Parathyroid adenoma (tissue), 2 donors: ENCODE results near the gene MEST.

Experiments
- H2AFZ ChIP-seq: fragments of 300-600 bp; sonication (generic); one replicate; pipeline ENCODE4 v1.7.0; 2017; ENCODE audit warnings: antibody characterized with exemption, mild to moderate bottlenecking
- H3K27ac ChIP-seq: fragments of 300-600 bp; sonication (generic); one replicate; pipeline ENCODE4 v1.7.0; 2017
- H3K27me3 ChIP-seq: fragments of 300-600 bp; sonication (generic); one replicate; pipeline ENCODE4 v1.7.0; 2017; ENCODE audit warnings: low read length; ENCODE audit not compliant: control insufficient read depth, insufficient read depth
- H3K36me3 ChIP-seq: fragments of 300-600 bp; sonication (generic); one replicate; pipeline ENCODE4 v1.7.0; 2017; ENCODE audit warnings: low read length; ENCODE audit not compliant: control insufficient read depth, insufficient read depth
- H3K4me1 ChIP-seq: fragments of 300-600 bp; sonication (generic); one replicate; pipeline ENCODE4 v1.7.0; 2017; ENCODE audit warnings: control low read depth
- H3K4me2 ChIP-seq: fragments of 300-600 bp; sonication (generic); one replicate; pipeline ENCODE4 v1.7.0; 2017; ENCODE audit warnings: low read length
- H3K4me3 ChIP-seq: fragments of 300-600 bp; sonication (generic); one replicate; pipeline ENCODE4 v1.7.0; 2017; ENCODE audit warnings: low read depth, low read length
- H3K79me2 ChIP-seq: fragments of 300-600 bp; sonication (generic); one replicate; pipeline ENCODE4 v1.7.0; 2017; ENCODE audit warnings: control low read depth
- H3K9ac ChIP-seq: fragments of 300-600 bp; sonication (generic); one replicate; pipeline ENCODE4 v1.7.0; 2017; ENCODE audit warnings: mild to moderate bottlenecking
- H3K9me3 ChIP-seq: fragments of 300-600 bp; sonication (generic); one replicate; pipeline ENCODE4 v1.7.0; 2017; ENCODE audit warnings: low read length; ENCODE audit not compliant: control insufficient read depth
- TF ChIP-seq, protein P1 (sequence below): fragments of 300-600 bp; sonication (generic); IDR thresholded peaks from one replicate; pipeline ENCODE4 v1.7.0; 2017; ENCODE audit warnings: antibody characterized with exemption, mild to moderate bottlenecking
- donor health status: primary hyperparathyroidism.

Gene MEST

GRCh38 chr7:130473289-130473688 is 18.6 kb upstream of the MEST start:
- Histone ChIP-seq H3K4me1 (no peaks in the 10 kb centered on the region), H3K9me3 (no peaks in the 10 kb centered on the region), H2AFZ (no peak overlapping the region), H3K4me2 (no peak overlapping the region), H3K27me3 (no peaks in the 10 kb centered on the region), H3K27ac (no peak overlapping the region), H3K36me3 (no peaks in the 10 kb centered on the region), H3K9ac (no peak overlapping the region), H3K79me2 (no peaks in the 10 kb centered on the region), H3K4me3 (no peak overlapping the region)
- TF ChIP-seq, protein P1, sequence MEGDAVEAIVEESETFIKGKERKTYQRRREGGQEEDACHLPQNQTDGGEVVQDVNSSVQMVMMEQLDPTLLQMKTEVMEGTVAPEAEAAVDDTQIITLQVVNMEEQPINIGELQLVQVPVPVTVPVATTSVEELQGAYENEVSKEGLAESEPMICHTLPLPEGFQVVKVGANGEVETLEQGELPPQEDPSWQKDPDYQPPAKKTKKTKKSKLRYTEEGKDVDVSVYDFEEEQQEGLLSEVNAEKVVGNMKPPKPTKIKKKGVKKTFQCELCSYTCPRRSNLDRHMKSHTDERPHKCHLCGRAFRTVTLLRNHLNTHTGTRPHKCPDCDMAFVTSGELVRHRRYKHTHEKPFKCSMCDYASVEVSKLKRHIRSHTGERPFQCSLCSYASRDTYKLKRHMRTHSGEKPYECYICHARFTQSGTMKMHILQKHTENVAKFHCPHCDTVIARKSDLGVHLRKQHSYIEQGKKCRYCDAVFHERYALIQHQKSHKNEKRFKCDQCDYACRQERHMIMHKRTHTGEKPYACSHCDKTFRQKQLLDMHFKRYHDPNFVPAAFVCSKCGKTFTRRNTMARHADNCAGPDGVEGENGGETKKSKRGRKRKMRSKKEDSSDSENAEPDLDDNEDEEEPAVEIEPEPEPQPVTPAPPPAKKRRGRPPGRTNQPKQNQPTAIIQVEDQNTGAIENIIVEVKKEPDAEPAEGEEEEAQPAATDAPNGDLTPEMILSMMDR = no peak

DNA sequence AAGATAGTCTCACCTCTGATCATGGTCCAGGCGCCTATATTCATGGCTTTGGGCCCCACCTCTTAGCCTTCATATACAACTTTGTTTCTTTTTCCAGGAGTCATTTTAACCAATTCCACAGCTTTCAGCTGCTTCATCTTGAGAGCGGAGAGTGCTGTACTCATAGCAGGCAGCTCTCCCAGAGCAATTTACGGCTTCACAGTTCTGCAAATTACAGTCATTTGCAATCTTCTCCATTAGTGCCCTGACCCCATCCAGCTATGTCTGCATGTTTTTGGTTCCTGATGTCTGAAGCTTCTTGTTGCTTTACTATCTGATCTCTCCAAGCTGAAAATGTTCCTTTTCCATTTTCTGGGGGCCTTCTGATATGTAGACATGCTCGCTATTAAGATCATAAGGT is 18.0 kb upstream of the MEST start:
- H3K9ac ChIP-seq = no peak overlapping the region
- no peak overlapping the region for H3K4me3 ChIP-seq
- no peaks in the 10 kb centered on the region for H3K36me3 ChIP-seq
- H3K79me2 ChIP-seq = no peaks in the 10 kb centered on the region
- no peaks in the 10 kb centered on the region for H3K27me3 ChIP-seq
- TF ChIP-seq, protein P1 = no peak
- H3K27ac ChIP-seq = no peak overlapping the region
- H3K9me3 ChIP-seq = no peaks in the 10 kb centered on the region
- no peaks in the 10 kb centered on the region for H3K4me1 ChIP-seq
- H3K4me2 ChIP-seq = no peak overlapping the region
- no peak overlapping the region for H2AFZ ChIP-seq

DNA sequence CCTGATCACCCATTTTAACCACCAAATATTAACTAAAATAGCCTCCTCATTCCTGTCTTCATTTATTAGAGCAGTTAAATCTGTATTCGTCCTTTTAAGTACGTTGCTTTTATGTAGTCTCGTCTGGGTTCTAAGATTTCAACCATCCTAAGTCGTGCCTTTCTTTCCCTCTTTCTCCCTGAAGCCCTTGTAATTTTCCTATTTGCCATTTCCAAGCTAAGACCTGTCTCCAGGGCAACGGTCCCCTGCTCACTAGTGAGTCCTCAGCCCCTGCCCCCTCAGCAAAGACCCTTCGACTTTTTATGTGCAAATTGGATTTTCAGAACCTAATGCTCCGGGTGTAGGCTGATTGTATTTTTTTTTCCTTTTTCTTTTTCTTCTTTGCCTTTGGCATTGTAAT is 16.1 kb upstream of the MEST start:
- H3K27ac ChIP-seq = no peak overlapping the region
- TF ChIP-seq, protein P1 = no peak
- H3K4me2 ChIP-seq = no peak overlapping the region
- H2AFZ ChIP-seq = no peak overlapping the region
- no peak overlapping the region for H3K9ac ChIP-seq
- H3K79me2 ChIP-seq = no peaks in the 10 kb centered on the region
- no peak overlapping the region for H3K4me3 ChIP-seq
- no peaks in the 10 kb centered on the region for H3K27me3 ChIP-seq
- no peaks in the 10 kb centered on the region for H3K36me3 ChIP-seq
- H3K4me1 ChIP-seq = no peaks in the 10 kb centered on the region
- H3K9me3 ChIP-seq = no peaks in the 10 kb centered on the region

DNA sequence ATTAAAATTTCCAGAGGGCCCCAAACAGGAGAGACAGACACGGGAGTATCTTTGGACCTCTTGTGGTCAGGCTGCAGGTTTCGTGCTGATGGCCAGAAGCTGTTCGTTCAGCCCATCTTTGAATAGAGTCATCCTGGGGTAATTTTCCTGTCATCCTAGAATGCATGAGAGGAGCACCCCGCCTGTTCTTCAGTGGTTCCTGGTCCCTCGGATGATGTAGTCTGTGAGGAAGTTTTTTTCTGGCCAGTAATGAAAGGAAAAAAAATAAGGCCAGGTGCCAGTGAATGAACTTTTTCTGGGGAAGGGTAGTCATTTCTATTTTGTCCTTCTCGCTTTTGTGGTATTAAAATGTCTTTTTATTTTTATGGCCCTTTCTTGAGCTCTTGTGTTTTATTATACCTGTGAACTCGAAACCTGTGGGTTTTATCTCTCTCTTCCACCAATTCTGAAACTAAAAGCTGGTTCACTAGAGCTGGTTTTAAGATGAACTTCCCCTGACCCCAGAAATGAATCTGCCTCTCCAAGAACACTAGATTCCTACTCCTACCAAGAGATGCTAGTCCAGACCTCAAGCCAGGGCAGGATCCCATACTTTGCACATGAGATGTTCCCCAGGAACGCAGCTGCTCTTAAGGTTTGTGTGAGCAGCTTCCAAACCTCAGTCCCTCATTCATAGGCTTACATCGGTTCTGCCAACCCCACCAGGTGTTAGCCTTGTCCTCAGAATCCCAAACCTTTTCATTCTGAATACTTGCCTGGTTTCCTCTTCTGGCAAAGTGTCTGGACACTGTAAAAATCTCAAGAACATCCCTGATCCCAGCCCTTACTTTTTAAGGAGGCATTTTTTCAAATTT is 15.4 kb upstream of the MEST start:
- Histone ChIP-seq H3K4me1 (no peaks in the 10 kb centered on the region), H3K4me2 (no peak overlapping the region), H3K36me3 (no peaks in the 10 kb centered on the region), H3K4me3 (no peak overlapping the region), H3K27me3 (no peaks in the 10 kb centered on the region), H2AFZ (no peak overlapping the region), H3K9ac (no peak overlapping the region), H3K79me2 (no peaks in the 10 kb centered on the region), H3K27ac (no peak overlapping the region), H3K9me3 (no peaks in the 10 kb centered on the region)
- TF ChIP-seq, protein P1 = no peak

DNA sequence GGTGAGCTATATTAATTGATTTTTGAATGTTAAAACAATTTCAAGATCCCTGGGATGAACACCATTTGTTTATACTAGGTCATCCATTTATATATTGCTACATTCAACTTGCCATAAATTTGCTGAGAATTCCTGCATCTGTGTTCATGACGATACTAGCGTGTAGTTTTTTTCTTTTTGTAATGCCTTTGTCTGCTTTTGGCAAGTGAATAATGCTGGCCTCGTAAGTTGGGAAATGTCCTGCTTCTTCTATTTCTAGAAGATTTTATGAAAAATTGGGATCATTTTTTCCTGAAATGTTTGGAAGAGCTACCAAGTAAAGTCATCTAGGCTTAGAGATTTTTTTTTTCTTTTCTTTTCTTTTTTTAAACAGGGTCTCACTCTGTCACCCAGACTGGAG is 12.9 kb upstream of the MEST start:
- no peaks in the 10 kb centered on the region for H3K36me3 ChIP-seq
- no peaks in the 10 kb centered on the region for H3K4me1 ChIP-seq
- H3K9ac ChIP-seq = no peak overlapping the region
- TF ChIP-seq, protein P1 = no peak
- no peaks in the 10 kb centered on the region for H3K27me3 ChIP-seq
- no peaks in the 10 kb centered on the region for H3K9me3 ChIP-seq
- no peaks in the 10 kb centered on the region for H3K79me2 ChIP-seq
- H2AFZ ChIP-seq = no peak overlapping the region
- H3K4me2 ChIP-seq = no peak overlapping the region
- no peak overlapping the region for H3K4me3 ChIP-seq
- no peak overlapping the region for H3K27ac ChIP-seq
